ENCODE results near the gene CNTN6. TPM values are rescaled to one million over a fixed set of nuclear protein-coding genes. Genes with fewer than 3 reads are reported as not detected.

The CNTN6 gene
- total RNA-seq, 1 experiment from 2014 or later: not detected

DNA sequence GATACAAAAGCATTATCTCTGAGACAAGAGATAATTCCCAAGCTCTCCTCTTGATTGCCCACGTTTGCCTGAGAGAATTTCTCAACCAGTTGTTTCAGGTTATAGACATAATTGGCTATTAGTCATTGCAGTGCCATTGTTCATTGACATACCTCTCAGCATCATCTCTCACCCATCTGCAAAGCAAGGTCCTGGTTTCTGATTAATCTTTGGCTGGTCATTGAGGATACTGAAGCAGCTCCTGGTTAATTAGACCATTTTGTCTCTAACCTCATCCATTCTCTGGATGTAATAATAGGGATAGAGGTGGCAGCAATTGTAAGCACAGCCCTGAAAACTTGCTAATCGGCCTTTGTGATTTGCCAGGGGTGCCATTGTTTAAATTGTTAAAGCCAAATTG, 104.2 kb downstream of the CNTN6 start:
- TF ChIP-seq CBFB (CRISPR knock-in tag; IDR thresholded peaks at IDR 0.05; ENCODE audit: low read depth): no peak
- TF ChIP-seq, protein P1, sequence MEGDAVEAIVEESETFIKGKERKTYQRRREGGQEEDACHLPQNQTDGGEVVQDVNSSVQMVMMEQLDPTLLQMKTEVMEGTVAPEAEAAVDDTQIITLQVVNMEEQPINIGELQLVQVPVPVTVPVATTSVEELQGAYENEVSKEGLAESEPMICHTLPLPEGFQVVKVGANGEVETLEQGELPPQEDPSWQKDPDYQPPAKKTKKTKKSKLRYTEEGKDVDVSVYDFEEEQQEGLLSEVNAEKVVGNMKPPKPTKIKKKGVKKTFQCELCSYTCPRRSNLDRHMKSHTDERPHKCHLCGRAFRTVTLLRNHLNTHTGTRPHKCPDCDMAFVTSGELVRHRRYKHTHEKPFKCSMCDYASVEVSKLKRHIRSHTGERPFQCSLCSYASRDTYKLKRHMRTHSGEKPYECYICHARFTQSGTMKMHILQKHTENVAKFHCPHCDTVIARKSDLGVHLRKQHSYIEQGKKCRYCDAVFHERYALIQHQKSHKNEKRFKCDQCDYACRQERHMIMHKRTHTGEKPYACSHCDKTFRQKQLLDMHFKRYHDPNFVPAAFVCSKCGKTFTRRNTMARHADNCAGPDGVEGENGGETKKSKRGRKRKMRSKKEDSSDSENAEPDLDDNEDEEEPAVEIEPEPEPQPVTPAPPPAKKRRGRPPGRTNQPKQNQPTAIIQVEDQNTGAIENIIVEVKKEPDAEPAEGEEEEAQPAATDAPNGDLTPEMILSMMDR (IDR thresholded peaks at IDR 0.05): no peak
- TF ChIP-seq FOXJ3 (CRISPR knock-in tag; IDR thresholded peaks at IDR 0.05; ENCODE audit: borderline replicate concordance): no peak
- no peak for TF ChIP-seq TCF7 (CRISPR knock-in tag; IDR thresholded peaks at IDR 0.05; ENCODE audit: low read depth)
- no peak for TF ChIP-seq ZNF138 (CRISPR knock-in tag; conservative IDR thresholded peaks at IDR 0.05)
- TF ChIP-seq, protein P2, sequence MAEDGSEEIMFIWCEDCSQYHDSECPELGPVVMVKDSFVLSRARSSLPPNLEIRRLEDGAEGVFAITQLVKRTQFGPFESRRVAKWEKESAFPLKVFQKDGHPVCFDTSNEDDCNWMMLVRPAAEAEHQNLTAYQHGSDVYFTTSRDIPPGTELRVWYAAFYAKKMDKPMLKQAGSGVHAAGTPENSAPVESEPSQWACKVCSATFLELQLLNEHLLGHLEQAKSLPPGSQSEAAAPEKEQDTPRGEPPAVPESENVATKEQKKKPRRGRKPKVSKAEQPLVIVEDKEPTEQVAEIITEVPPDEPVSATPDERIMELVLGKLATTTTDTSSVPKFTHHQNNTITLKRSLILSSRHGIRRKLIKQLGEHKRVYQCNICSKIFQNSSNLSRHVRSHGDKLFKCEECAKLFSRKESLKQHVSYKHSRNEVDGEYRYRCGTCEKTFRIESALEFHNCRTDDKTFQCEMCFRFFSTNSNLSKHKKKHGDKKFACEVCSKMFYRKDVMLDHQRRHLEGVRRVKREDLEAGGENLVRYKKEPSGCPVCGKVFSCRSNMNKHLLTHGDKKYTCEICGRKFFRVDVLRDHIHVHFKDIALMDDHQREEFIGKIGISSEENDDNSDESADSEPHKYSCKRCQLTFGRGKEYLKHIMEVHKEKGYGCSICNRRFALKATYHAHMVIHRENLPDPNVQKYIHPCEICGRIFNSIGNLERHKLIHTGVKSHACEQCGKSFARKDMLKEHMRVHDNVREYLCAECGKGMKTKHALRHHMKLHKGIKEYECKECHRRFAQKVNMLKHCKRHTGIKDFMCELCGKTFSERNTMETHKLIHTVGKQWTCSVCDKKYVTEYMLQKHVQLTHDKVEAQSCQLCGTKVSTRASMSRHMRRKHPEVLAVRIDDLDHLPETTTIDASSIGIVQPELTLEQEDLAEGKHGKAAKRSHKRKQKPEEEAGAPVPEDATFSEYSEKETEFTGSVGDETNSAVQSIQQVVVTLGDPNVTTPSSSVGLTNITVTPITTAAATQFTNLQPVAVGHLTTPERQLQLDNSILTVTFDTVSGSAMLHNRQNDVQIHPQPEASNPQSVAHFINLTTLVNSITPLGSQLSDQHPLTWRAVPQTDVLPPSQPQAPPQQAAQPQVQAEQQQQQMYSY (CRISPR knock-in tag; IDR thresholded peaks at IDR 0.05): no peak
- TF ChIP-seq, protein P3, sequence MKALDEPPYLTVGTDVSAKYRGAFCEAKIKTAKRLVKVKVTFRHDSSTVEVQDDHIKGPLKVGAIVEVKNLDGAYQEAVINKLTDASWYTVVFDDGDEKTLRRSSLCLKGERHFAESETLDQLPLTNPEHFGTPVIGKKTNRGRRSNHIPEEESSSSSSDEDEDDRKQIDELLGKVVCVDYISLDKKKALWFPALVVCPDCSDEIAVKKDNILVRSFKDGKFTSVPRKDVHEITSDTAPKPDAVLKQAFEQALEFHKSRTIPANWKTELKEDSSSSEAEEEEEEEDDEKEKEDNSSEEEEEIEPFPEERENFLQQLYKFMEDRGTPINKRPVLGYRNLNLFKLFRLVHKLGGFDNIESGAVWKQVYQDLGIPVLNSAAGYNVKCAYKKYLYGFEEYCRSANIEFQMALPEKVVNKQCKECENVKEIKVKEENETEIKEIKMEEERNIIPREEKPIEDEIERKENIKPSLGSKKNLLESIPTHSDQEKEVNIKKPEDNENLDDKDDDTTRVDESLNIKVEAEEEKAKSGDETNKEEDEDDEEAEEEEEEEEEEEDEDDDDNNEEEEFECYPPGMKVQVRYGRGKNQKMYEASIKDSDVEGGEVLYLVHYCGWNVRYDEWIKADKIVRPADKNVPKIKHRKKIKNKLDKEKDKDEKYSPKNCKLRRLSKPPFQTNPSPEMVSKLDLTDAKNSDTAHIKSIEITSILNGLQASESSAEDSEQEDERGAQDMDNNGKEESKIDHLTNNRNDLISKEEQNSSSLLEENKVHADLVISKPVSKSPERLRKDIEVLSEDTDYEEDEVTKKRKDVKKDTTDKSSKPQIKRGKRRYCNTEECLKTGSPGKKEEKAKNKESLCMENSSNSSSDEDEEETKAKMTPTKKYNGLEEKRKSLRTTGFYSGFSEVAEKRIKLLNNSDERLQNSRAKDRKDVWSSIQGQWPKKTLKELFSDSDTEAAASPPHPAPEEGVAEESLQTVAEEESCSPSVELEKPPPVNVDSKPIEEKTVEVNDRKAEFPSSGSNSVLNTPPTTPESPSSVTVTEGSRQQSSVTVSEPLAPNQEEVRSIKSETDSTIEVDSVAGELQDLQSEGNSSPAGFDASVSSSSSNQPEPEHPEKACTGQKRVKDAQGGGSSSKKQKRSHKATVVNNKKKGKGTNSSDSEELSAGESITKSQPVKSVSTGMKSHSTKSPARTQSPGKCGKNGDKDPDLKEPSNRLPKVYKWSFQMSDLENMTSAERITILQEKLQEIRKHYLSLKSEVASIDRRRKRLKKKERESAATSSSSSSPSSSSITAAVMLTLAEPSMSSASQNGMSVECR (CRISPR knock-in tag; IDR thresholded peaks at IDR 0.05; ENCODE audit: borderline replicate concordance): no peak
- TF ChIP-seq, protein P4, sequence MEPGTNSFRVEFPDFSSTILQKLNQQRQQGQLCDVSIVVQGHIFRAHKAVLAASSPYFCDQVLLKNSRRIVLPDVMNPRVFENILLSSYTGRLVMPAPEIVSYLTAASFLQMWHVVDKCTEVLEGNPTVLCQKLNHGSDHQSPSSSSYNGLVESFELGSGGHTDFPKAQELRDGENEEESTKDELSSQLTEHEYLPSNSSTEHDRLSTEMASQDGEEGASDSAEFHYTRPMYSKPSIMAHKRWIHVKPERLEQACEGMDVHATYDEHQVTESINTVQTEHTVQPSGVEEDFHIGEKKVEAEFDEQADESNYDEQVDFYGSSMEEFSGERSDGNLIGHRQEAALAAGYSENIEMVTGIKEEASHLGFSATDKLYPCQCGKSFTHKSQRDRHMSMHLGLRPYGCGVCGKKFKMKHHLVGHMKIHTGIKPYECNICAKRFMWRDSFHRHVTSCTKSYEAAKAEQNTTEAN (CRISPR knock-in tag; IDR thresholded peaks at IDR 0.05): no peak
- Mint-ChIP-seq H3K4me3 (no peak overlapping the region), H3K4me1 (no peaks in the 10 kb centered on the region), H3K27ac (no peak overlapping the region), H3K27me3 (ENCODE audit: low read depth) (peaks cover 12% of the 10 kb centered on the region), H3K9me3 (peaks cover 83% of the 10 kb centered on the region), H3K36me3 (peaks cover 66% of the 10 kb centered on the region)
- DNase-seq (ENCODE audit: low spot score): no peak
- ChIA-PET CTCF (no interaction called here), POLR2A (no interaction called here)
- ATAC-seq: no peak

DNA sequence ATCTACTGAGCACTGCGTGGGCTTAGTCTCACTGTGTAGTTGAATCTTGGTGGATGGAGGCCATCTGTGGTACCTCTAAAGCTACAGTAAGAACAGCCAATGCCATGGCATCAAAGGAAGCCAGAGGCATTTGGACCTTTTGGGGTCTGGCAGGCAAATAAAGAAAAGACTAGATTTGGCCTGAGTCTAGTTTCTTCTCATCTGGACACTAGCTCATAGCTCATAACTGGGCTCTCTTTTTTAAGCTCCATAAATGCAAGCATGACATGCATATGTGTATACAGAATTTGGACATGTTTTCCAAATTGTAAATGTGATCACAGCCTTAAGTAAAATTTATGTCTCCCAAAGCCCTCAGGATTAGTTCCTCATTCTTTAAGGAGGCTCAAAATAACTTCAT, 107.5 kb downstream of the CNTN6 start:
- Mint-ChIP-seq H3K27ac (no peak overlapping the region), H3K4me3 (no peak overlapping the region), H3K27me3 (ENCODE audit: low read depth) (peaks cover 9% of the 10 kb centered on the region), H3K36me3 (peaks cover 54% of the 10 kb centered on the region), H3K9me3 (peaks cover 54% of the 10 kb centered on the region), H3K4me1 (no peaks in the 10 kb centered on the region)
- CTCF ChIA-PET: no interaction called here
- no peak for ATAC-seq
- TF ChIP-seq GRHL2 (CRISPR knock-in tag; IDR thresholded peaks at IDR 0.05; ENCODE audit: insufficient replicate concordance, severe bottlenecking): no peak
- no peak for TF ChIP-seq ZNF396 (CRISPR knock-in tag; IDR thresholded peaks at IDR 0.05; ENCODE audit: borderline replicate concordance)
- TF ChIP-seq ESRRA (CRISPR knock-in tag; IDR thresholded peaks at IDR 0.05; ENCODE audit: borderline replicate concordance): no peak
- TF ChIP-seq, protein P5, sequence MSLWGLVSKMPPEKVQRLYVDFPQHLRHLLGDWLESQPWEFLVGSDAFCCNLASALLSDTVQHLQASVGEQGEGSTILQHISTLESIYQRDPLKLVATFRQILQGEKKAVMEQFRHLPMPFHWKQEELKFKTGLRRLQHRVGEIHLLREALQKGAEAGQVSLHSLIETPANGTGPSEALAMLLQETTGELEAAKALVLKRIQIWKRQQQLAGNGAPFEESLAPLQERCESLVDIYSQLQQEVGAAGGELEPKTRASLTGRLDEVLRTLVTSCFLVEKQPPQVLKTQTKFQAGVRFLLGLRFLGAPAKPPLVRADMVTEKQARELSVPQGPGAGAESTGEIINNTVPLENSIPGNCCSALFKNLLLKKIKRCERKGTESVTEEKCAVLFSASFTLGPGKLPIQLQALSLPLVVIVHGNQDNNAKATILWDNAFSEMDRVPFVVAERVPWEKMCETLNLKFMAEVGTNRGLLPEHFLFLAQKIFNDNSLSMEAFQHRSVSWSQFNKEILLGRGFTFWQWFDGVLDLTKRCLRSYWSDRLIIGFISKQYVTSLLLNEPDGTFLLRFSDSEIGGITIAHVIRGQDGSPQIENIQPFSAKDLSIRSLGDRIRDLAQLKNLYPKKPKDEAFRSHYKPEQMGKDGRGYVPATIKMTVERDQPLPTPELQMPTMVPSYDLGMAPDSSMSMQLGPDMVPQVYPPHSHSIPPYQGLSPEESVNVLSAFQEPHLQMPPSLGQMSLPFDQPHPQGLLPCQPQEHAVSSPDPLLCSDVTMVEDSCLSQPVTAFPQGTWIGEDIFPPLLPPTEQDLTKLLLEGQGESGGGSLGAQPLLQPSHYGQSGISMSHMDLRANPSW (CRISPR knock-in tag; conservative IDR thresholded peaks at IDR 0.05; ENCODE audit: low read depth): no peak
- no peak for TF ChIP-seq MYBL2 (CRISPR knock-in tag; IDR thresholded peaks at IDR 0.05)
- POLR2A ChIA-PET: no interaction called here
- DNase-seq (ENCODE audit: low spot score): no peak
